Neural progenitor cell (in vitro differentiated cells): ENCODE results near the gene LBHD1. TPM values are rescaled to one million over a fixed set of nuclear protein-coding genes. Genes with fewer than 3 reads are reported as not detected.
A peak's percentile ranks its signal among the peaks of the same experiment; 100 is the strongest.

Experiments used
- DNase-seq: peaks from one replicate; pipeline ENCODE4 v3.0.0-alpha.2; 2016; ENCODE audit warnings: low spot score
- H2AFZ ChIP-seq: fragments of 200-600 bp; sonication (generic); replicated peaks from 2 replicates; pipeline ENCODE4 v1.6.1; 2016; ENCODE audit warnings: antibody characterized with exemption
- H3F3A ChIP-seq: fragments of 200-600 bp; sonication (generic); 2 replicates; pipeline ENCODE4 v1.6.1; 2016; ENCODE audit warnings: antibody characterized with exemption, low read depth
- H3K27ac ChIP-seq: fragments of 200-600 bp; sonication (generic); 2 replicates; pipeline ENCODE4 v1.5.1; 2016; ENCODE audit warnings: mild to moderate bottlenecking
- H3K27me3 ChIP-seq: fragments of 200-600 bp; sonication (generic); 2 replicates; pipeline ENCODE4 v1.6.1; 2016; ENCODE audit warnings: mild to moderate bottlenecking, moderate library complexity
- H3K36me3 ChIP-seq: fragments of 200-600 bp; sonication (generic); 2 replicates; pipeline ENCODE4 v1.5.1; 2016
- H3K4me1 ChIP-seq: fragments of 200-600 bp; sonication (generic); 2 replicates; pipeline ENCODE4 v1.6.1; 2016; ENCODE audit warnings: mixed run types
- H3K4me2 ChIP-seq: fragments of 200-600 bp; sonication (generic); 2 replicates; pipeline ENCODE4 v1.6.1; 2016
- H3K4me3 ChIP-seq: fragments of 200-600 bp; sonication (generic); 2 replicates; pipeline ENCODE4 v1.5.1; 2016
- H3K79me2 ChIP-seq: fragments of 200-600 bp; sonication (generic); 2 replicates; pipeline ENCODE4 v1.6.1; 2016; ENCODE audit warnings: low read depth
- H3K9ac ChIP-seq: fragments of 200-600 bp; sonication (generic); 2 replicates; pipeline ENCODE4 v1.6.1; 2016
- H3K9me3 ChIP-seq: fragments of 200-600 bp; sonication (generic); 2 replicates; pipeline ENCODE4 v1.5.1; 2016; ENCODE audit warnings: low read depth
- H4K20me1 ChIP-seq: fragments of 200-600 bp; sonication (generic); 2 replicates; pipeline ENCODE4 v1.6.1; 2016; ENCODE audit warnings: low read depth
- H3K27ac Mint-ChIP-seq: 3 replicates; pipeline ENCODE4 v1.8.0; 2021; ENCODE audit warnings: mixed read lengths
- H3K27me3 Mint-ChIP-seq: 2 replicates; pipeline ENCODE4 v1.8.0; 2022; ENCODE audit warnings: low read depth, mild to moderate bottlenecking, inconsistent platforms, moderate library complexity, mixed read lengths; ENCODE audit not compliant: insufficient read depth
- H3K36me3 Mint-ChIP-seq: 3 replicates; pipeline ENCODE4 v1.8.0; 2021; ENCODE audit warnings: mixed read lengths
- H3K4me1 Mint-ChIP-seq: 3 replicates; pipeline ENCODE4 v1.8.0; 2021; ENCODE audit warnings: mixed read lengths
- H3K4me3 Mint-ChIP-seq: 3 replicates; pipeline ENCODE4 v1.8.0; 2021; ENCODE audit warnings: mild to moderate bottlenecking, moderate library complexity, mixed read lengths
- H3K9me3 Mint-ChIP-seq: 3 replicates; pipeline ENCODE4 v1.8.0; 2020; ENCODE audit warnings: mixed read lengths
- EZH2 ChIP-seq: fragments of 200-600 bp; sonication (generic); IDR thresholded peaks from 2 replicates; pipeline ENCODE4 v1.6.1; 2017; ENCODE audit warnings: antibody characterized with exemption, mild to moderate bottlenecking, moderate library complexity
- EZH2phosphoT487 ChIP-seq: fragments of 200-600 bp; sonication (generic); IDR thresholded peaks from 2 replicates; pipeline ENCODE4 v1.6.1; 2017; ENCODE audit warnings: antibody characterized with exemption
- total RNA-seq: library from RNA; depleted of rRNA; stranded (reverse); fragments of >200 nt; gene quantifications from 2 replicates; pipeline ENCODE4 v1.2.3, GENCODE V29; 2015; ENCODE audit warnings: low replicate concordance
- TF ChIP-seq, protein P1 (sequence below): fragments of 200-600 bp; sonication (generic); IDR thresholded peaks from 2 replicates; pipeline ENCODE4 v1.5.1; 2017; ENCODE audit warnings: antibody characterized with exemption, mild to moderate bottlenecking

Gene LBHD1
- total RNA-seq, 1 donor from 2014 or later: 4.0 TPM

DNA sequence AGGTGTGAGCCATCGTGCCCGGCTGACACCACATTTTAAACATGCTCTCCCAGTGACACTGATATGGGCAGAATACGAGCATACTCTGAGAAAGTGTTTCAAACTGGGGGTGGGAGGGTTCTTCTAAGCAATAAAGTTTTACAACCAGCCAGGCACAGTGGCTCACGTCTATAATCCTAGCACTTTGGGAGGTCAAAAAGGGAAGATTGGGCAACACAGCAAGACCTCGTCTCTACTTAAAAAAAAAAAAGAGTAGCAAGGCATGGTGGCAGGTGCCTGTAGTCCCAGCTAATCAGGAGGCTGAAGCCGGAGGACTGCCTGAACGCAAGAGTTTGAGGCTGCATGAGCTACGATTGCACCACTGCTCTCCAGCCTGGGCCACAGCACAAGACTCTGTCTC, 27.8 kb downstream of the LBHD1 start:
- Mint-ChIP-seq H3K9me3 (no peaks in the 10 kb centered on the region), H3K4me3 (peak overlapping the region; percentile 67), H3K36me3 (peaks cover 20% of the 10 kb centered on the region), H3K27ac (no peak overlapping the region), H3K27me3 (peaks cover 8% of the 10 kb centered on the region), H3K4me1 (peaks cover 15% of the 10 kb centered on the region)
- no peak for DNase-seq
- Histone ChIP-seq H3K79me2 (peaks cover 72% of the 10 kb centered on the region), H3F3A (peaks cover 16% of the 10 kb centered on the region), H3K36me3 (no peaks in the 10 kb centered on the region), H3K27me3 (no peaks in the 10 kb centered on the region), H3K27ac (no peak overlapping the region), H3K9me3 (no peaks in the 10 kb centered on the region), H3K4me1 (peaks cover 6% of the 10 kb centered on the region), H3K4me2 (no peak overlapping the region), H4K20me1 (peaks cover 20% of the 10 kb centered on the region), H2AFZ (no peak overlapping the region), H3K9ac (no peak overlapping the region), H3K4me3 (no peak overlapping the region)
- TF ChIP-seq, protein P1, sequence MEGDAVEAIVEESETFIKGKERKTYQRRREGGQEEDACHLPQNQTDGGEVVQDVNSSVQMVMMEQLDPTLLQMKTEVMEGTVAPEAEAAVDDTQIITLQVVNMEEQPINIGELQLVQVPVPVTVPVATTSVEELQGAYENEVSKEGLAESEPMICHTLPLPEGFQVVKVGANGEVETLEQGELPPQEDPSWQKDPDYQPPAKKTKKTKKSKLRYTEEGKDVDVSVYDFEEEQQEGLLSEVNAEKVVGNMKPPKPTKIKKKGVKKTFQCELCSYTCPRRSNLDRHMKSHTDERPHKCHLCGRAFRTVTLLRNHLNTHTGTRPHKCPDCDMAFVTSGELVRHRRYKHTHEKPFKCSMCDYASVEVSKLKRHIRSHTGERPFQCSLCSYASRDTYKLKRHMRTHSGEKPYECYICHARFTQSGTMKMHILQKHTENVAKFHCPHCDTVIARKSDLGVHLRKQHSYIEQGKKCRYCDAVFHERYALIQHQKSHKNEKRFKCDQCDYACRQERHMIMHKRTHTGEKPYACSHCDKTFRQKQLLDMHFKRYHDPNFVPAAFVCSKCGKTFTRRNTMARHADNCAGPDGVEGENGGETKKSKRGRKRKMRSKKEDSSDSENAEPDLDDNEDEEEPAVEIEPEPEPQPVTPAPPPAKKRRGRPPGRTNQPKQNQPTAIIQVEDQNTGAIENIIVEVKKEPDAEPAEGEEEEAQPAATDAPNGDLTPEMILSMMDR: no peak
- TF ChIP-seq EZH2 (no peak), EZH2phosphoT487 (no peak)

DNA sequence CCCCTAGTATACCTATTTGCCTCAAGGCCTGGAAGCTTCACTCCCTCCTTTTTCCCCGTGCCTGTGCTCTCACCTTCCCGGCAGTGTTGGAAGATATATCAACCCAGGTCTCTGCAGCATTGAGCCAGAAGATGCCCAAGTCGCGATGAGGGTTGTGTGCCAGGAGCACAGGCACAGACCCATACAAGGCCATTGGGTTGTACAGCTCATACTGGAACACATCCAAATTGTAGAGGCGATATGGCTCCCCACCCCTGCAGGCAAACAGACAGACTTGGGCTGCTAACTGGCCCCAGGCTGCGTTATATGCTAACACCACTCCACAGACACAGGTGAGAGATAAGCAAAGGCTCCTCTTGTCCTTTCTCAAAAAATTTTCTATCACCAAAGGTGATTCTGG, 39.6 kb downstream of the LBHD1 start:
- H3K27me3 ChIP-seq: no peaks in the 10 kb centered on the region
- H3K27me3 Mint-ChIP-seq: no peaks in the 10 kb centered on the region
- no peak overlapping the region for H3K9ac ChIP-seq
- H3K27ac ChIP-seq: no peak overlapping the region
- peaks cover 4% of the 10 kb centered on the region for H3F3A ChIP-seq
- no peak overlapping the region for H3K4me3 ChIP-seq
- H3K4me1 ChIP-seq: no peaks in the 10 kb centered on the region
- no peaks in the 10 kb centered on the region for H4K20me1 ChIP-seq
- DNase-seq: no peak
- no peak overlapping the region for H3K27ac Mint-ChIP-seq
- no peak overlapping the region for H2AFZ ChIP-seq
- no peak overlapping the region for H3K4me2 ChIP-seq
- no peak overlapping the region for H3K4me3 Mint-ChIP-seq
- no peaks in the 10 kb centered on the region for H3K9me3 Mint-ChIP-seq
- H3K79me2 ChIP-seq: no peaks in the 10 kb centered on the region
- H3K9me3 ChIP-seq: no peaks in the 10 kb centered on the region
- peaks cover 12% of the 10 kb centered on the region for H3K36me3 ChIP-seq
- H3K4me1 Mint-ChIP-seq: no peaks in the 10 kb centered on the region
- peaks cover 46% of the 10 kb centered on the region for H3K36me3 Mint-ChIP-seq
- TF ChIP-seq EZH2phosphoT487 (no peak), EZH2 (no peak)
- TF ChIP-seq, protein P1: no peak

GRCh38 chr11:62627713-62628112, 44.4 kb downstream of the LBHD1 start:
- Histone ChIP-seq H3K4me3 (no peak overlapping the region), H4K20me1 (no peaks in the 10 kb centered on the region), H3K9ac (no peak overlapping the region), H3F3A (peaks cover 26% of the 10 kb centered on the region), H3K9me3 (no peaks in the 10 kb centered on the region), H3K79me2 (no peaks in the 10 kb centered on the region), H2AFZ (no peak overlapping the region), H3K36me3 (peaks cover 4% of the 10 kb centered on the region), H3K27me3 (no peaks in the 10 kb centered on the region), H3K27ac (no peak overlapping the region), H3K4me2 (no peak overlapping the region), H3K4me1 (no peaks in the 10 kb centered on the region)
- Mint-ChIP-seq H3K27me3 (peaks cover 2% of the 10 kb centered on the region), H3K27ac (no peak overlapping the region), H3K9me3 (no peaks in the 10 kb centered on the region), H3K4me1 (no peaks in the 10 kb centered on the region), H3K36me3 (peaks cover 45% of the 10 kb centered on the region), H3K4me3 (no peak overlapping the region)
- no peak for TF ChIP-seq EZH2phosphoT487
- TF ChIP-seq, protein P1: no peak
- no peak for TF ChIP-seq EZH2
- DNase-seq: no peak
